SK-N-DZ (cell line): ENCODE results near the gene NOS1.

Experiments
- DNase-seq: peaks from one replicate; pipeline ENCODE4 v3.0.0-alpha.2; 2015; ENCODE audit warnings: low spot score

The NOS1 gene

GRCh38 chr12:117331691-117332090 is 29.7 kb downstream of the NOS1 start:
- no peak for DNase-seq

DNA sequence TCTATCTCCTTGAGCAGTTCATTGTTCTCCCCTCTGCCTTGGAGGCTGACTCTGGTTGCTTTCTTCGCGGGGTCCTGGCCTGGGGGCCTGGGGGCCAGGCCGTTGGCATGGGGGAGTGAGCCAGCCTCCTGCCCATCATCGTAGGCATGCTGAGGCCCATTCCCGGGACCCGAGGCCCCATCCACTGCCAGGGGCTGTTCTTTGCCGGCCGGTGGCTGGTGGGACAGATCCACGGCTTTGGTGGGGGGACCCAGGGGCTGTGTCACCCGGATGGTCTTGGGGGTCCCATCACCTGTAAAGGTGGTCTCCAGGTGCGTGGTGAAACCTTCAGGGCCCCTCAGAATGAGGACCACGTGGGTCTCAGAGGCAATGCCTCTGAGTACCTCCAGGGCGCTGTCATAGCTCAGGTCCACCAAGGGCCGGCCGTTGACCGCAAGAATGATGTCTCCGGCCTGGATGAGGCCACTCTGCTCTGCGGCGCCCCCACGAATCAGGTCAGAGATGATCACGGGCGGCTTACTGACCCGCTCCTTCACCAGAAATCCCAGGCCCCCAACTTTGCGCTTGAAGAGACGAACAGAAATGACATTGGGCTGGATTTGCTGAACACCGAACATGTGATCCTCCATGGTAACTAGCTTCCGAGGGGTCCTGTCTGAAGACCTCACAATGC is 30.8 kb downstream of the NOS1 start:
- no peak for DNase-seq

GRCh38 chr12:117329756-117330155 is 31.7 kb downstream of the NOS1 start:
- no peak for DNase-seq

GRCh38 chr12:117328556-117329100 is 32.8 kb downstream of the NOS1 start:
- DNase-seq: no peak

GRCh38 chr12:117322428-117322827 is 39.0 kb downstream of the NOS1 start:
- no peak for DNase-seq

DNA sequence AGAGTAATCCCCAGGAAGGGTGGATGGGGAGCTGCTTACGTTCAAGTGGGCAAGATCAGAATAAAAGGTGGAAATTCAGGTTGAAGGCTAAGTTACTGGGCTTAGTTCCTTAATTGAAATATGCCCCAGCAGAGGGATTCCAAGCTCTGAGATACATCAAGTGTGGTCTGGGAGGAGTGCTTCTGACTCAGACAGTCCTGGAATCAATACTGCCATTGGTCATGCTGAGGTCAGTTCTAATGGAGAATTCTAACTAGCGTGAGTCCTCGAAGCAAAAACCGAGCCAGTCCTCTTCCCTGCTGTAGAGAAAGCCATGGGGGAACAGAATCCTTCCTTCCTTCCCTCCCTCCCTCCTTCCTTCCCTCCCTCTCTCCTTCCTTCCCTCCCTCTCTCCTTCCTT is 39.9 kb downstream of the NOS1 start:
- DNase-seq: no peak

DNA sequence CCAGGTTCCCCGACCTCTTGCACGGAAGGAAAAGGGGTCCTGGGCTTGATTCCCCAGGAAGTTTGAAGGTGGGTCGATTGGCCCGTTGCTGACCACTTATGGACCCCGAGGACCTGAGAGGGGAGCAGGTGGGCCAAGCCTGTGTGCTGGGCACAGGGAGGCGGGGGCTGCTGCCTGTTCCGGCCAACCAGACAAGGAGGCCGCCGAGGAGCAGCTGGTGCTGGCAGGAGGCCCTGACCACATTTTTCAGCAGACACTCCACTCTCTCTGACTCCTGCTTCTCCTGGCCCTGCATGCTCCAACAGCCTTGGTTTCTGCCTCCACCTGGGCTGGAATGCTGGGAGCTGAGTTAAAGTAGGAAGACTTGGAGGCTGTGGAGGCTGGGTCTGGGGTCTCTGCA is 42.8 kb downstream of the NOS1 start:
- DNase-seq: no peak

DNA sequence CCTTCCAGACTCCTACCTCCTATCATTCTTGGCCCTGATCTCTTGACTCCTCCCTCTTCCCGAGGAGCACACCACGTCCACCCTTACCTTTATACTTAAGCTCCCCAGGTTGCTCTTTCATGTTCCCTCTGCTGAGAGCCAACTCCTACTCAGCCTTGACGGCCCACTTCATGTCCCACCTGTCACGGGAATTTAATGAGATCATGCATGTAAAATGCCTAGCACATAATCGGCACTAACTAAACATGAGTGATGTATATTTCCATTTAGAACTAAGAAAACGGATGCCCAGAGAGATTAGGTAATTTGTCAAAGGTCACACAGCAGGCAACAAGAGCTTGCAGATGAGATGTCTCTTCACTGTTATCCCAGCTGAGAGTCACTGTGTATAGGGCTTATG is 45.1 kb downstream of the NOS1 start:
- no peak for DNase-seq

DNA sequence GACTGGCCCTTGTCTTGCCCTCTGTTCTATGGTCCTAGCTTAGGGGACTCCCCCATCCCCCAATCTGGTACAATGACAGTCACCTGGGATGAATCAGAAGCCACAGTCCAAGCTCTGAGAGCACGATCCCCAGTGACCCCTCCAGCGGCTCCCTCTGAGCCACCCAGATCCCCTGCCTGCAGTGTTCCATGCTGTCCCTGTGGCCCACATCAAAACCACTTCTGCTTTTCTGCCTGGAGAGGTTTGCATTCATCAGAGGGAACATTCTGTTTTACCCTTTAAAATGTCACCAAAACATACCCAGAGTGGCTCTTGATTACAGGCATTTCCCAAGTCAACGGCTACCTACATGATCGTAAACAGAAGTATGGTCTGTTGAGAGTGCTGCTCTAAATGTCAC is 47.5 kb downstream of the NOS1 start:
- no peak for DNase-seq

GRCh38 chr12:117312770-117313169 is 48.7 kb downstream of the NOS1 start:
- DNase-seq: no peak

DNA sequence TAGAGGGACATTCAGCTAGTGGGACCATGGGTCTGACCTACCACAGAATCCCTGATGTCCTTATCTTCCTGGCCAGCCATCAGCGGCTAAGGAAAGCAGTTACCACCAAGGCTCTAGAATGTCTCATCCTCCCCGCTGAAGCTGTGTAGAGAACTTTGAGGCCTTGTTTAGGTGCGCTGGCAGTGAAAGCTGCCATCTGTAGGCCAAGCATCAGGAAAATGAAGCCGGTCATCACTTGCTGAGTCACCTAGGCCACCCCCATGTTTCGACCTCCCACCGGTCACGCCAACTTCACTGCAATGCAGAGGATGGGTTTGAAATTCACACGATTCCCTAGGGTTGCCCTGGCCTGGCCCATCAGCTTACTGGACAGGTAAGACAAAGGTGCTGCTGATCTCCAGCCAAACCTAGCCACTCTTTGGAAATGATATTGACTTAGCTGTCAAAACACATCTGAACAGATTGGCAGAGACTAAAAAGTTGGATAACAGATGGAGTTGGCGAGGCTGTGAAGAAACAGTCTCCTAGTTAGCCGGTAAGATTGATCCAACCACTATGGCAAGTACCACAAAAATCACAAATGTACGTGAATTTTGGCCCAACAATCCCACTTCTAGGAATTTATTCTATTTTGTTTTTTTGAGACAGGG is 52.0 kb downstream of the NOS1 start:
- DNase-seq: no peak

- no peak for DNase-seq
Measured at GRCh38 chr12:117300174-117300573, 61.3 kb downstream of the NOS1 start.

DNA sequence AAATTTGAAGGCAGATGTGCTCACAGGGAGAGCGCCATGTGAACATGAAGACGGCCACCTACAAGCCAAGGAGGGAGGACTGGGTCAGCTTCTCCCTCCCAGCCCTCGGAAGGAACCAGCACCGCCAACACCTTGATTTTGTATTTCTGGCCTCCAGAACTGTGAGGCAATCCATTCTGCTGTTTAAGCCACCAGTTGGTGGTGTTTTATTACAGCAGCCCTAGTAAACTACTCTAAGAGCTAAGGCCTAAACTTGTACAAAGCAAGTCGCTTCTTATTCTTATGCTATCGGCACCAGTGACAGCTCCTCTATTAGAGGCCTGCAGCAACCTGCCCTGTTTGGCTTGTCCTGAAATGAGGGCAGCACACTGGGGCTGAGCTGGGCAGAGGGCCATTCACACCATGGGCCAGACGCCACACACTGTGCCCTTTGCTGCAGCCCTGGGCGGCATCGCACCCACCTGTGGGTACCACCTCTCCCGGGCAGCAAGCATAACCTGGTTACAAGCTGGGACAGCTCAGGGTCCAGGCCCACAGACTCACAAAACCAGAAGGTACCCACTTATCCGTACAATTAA is 62.7 kb downstream of the NOS1 start:
- DNase-seq: no peak

DNA sequence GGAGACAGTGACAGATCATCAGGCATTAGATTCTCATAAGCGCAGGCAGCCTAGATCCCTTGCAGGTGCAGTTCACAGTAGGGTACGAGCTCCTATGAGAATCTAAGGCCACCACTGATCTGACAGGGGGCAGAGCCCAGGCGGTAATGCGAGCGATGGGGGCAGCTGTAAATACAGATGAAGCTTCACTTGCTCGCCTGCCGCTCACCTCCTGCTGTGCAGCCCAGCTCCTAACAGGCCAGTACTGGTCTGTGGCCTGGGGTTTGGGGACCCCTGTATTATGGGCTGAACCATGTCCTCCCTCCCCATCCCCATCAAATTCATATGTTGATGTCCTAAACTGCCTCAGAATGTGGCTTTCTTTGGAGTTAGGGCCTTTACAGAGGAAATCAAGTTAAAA is 63.2 kb downstream of the NOS1 start:
- no peak for DNase-seq

GRCh38 chr12:117294189-117294603 is 67.2 kb downstream of the NOS1 start:
- DNase-seq: no peak

- no peak for DNase-seq
Measured at GRCh38 chr12:117293510-117293909, 67.9 kb downstream of the NOS1 start.

GRCh38 chr12:117292688-117293087 is 68.7 kb downstream of the NOS1 start:
- no peak for DNase-seq

GRCh38 chr12:117284140-117284539 is 77.3 kb downstream of the NOS1 start:
- no peak for DNase-seq

DNA sequence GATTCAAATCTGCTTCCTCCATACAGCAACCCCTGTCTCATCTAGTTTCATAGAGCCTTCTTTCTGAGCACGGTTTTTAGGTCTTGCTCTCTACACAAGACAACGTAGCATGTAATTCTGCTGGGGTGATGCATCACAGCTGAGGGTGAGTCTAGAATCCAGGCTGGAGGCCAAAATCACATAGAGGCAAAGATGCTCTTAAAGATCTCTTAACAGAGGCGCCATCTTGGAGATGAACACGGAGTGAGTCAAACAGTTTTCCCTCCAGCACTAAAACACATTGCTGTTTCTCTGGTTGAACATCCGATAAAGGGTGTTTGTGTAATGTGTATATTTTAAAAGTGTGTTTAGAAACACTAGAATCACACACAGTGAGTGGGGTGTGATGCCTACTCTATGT is 78.9 kb downstream of the NOS1 start:
- DNase-seq: no peak

- DNase-seq: no peak
Measured at GRCh38 chr12:117280019-117280680, 81.3 kb downstream of the NOS1 start.

DNA sequence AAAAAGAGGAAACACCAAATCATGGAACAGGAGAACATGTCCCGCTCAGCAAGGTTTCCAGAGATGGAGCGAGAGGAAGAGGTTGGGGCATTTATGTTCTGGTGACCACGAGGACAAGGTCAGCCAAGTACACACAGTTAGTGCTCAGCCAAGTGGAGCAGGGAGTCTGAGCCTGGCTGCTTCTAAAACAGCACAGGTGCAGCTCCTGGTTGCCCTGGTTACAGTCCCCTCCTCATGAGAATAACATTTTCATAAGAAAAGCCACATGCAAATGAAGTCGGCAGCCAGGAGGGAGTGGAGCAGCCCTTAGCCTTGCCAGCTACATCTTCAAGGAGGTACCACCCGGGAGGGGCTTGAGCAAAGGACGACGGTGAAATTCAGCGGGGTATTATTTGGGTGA is 81.8 kb downstream of the NOS1 start:
- no peak for DNase-seq

- no peak for DNase-seq
Measured at GRCh38 chr12:117277875-117278274, 83.6 kb downstream of the NOS1 start.
